ENCODE results near the gene VAV2. TPM values are rescaled to one million over a fixed set of nuclear protein-coding genes. Genes with fewer than 3 reads are reported as not detected.

Gene VAV2
- total RNA-seq, 1 donor from 2014 or later, result 34.6 TPM

- no peaks in the 10 kb centered on the region for H3K4me1 ChIP-seq
- no peak overlapping the region for H3K4me3 ChIP-seq
- TF ChIP-seq CTCF (IDR thresholded peaks at IDR 0.05), result no peak
- H3K9me3 ChIP-seq, result no peaks in the 10 kb centered on the region
- H3K27me3 ChIP-seq, result no peaks in the 10 kb centered on the region
- H3K36me3 ChIP-seq, result peaks cover 11% of the 10 kb centered on the region
- intact Hi-C loops (cut with DNase I), result no loop called here
- no peak overlapping the region for H3K27ac ChIP-seq
- DNase-seq (no peak), ATAC-seq (no peak)
Observed at GRCh38 chr9:133812077-133812868, 179.9 kb downstream of the VAV2 start.

DNA sequence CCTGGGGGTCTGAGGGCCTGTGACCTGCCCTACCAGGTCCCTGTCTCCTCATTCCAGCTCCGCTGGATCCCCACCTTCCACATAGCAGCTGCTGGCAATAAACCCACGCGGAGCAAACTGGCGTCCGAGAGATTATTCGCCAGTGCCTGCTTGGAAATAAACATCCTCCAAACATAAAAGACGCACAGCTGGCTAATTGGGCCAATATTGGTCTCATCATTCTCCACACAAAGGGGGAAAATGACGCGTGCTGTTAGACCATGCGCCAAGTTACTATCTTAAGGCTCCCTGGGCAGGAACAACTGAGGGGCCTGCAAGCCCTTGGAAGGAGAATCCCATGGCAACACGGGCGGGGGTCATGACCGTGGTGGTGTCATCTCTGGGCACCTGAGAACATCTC is 180.7 kb downstream of the VAV2 start:
- no peak for TF ChIP-seq CTCF (IDR thresholded peaks at IDR 0.05)
- H3K36me3 ChIP-seq, result peaks cover 19% of the 10 kb centered on the region
- no peaks in the 10 kb centered on the region for H3K4me1 ChIP-seq
- no peak for ATAC-seq
- no peak overlapping the region for H3K27ac ChIP-seq
- no peak overlapping the region for H3K4me3 ChIP-seq
- no peaks in the 10 kb centered on the region for H3K9me3 ChIP-seq
- intact Hi-C loops (cut with DNase I), result no loop called here
- no peak for DNase-seq
- no peaks in the 10 kb centered on the region for H3K27me3 ChIP-seq

DNA sequence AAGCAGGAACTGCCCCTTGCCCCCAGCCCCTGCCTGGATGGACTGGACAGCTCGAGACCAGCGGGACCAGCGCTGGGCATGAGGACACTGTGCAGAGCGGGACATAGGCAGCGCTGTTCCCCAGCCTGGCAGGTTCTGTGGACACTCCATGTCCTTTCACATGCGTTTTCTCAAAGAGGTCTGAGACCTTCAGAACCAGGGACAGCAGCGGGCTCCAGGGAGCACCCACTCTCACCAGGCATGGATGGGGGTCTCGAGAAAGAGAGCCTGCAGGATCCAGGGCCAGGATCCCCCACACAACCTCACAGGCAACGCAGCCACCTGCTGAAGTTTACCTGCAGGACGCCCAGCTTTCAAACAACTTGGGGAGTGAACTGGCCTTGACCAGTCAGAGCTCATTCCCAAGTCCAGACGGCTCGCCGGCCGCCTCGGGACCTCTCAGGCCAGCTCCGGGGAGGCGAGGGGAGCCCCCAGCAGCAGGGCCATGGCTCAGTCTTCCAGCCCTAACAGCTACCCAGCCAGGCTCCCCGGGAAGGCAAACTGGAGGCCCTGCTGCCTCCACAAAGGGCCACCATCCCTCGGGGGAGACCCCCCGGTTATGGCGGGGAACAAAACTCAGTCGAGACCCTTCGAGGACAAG is 181.4 kb downstream of the VAV2 start:
- no peak overlapping the region for H3K27ac ChIP-seq
- no peak for TF ChIP-seq CTCF (IDR thresholded peaks at IDR 0.05)
- peaks cover 23% of the 10 kb centered on the region for H3K36me3 ChIP-seq
- H3K4me1 ChIP-seq, result no peaks in the 10 kb centered on the region
- ATAC-seq (no peak), DNase-seq (no peak)
- no peak overlapping the region for H3K4me3 ChIP-seq
- H3K27me3 ChIP-seq, result no peaks in the 10 kb centered on the region
- H3K9me3 ChIP-seq, result no peaks in the 10 kb centered on the region
- intact Hi-C loops (cut with DNase I), result no loop called here

- H3K27me3 ChIP-seq, result no peaks in the 10 kb centered on the region
- DNase-seq, result no peak
- no peak overlapping the region for H3K27ac ChIP-seq
- no peak overlapping the region for H3K4me3 ChIP-seq
- no peak for TF ChIP-seq CTCF (IDR thresholded peaks at IDR 0.05)
- intact Hi-C loops (cut with DNase I), result no loop called here
- H3K36me3 ChIP-seq, result peaks cover 24% of the 10 kb centered on the region
- H3K9me3 ChIP-seq, result no peaks in the 10 kb centered on the region
- no peaks in the 10 kb centered on the region for H3K4me1 ChIP-seq
- no peak for ATAC-seq
Observed at GRCh38 chr9:133809335-133809734, 182.8 kb downstream of the VAV2 start.

GRCh38 chr9:133807818-133808217 is 184.3 kb downstream of the VAV2 start:
- Histone ChIP-seq H3K27ac (no peak overlapping the region), H3K27me3 (no peaks in the 10 kb centered on the region), H3K4me1 (no peaks in the 10 kb centered on the region), H3K4me3 (no peak overlapping the region), H3K9me3 (no peaks in the 10 kb centered on the region), H3K36me3 (peaks cover 24% of the 10 kb centered on the region)
- intact Hi-C loops (cut with DNase I), result no loop called here
- DNase-seq, result no peak
- TF ChIP-seq CTCF (IDR thresholded peaks at IDR 0.05), result no peak
- no peak for ATAC-seq
